HEK293 (cell line): ENCODE data around the gene MRPS18B.

ENCODE experiments used
- CTCF ChIA-PET: fragments of 350-600 bp; formaldehyde crosslinking; extraction: SDS; loops from one replicate; lab custom pipeline; 2021; ENCODE audit warnings: antibody characterized with exemption; lab: Yijun Ruan, JAX
- POLR2A ChIA-PET: fragments of 300-600 bp; formaldehyde crosslinking; extraction: SDS; loops from one replicate; lab custom pipeline; 2020; ENCODE audit warnings: antibody characterized with exemption, inconsistent platforms; lab: Yijun Ruan, JAX
- H3K27ac ChIP-seq: fragments of 200-500 bp; sonication (Bioruptor generic); 2 replicates; pipeline ENCODE4 v1.5.1; 2014; ENCODE audit warnings: low read depth, low read length, control low read depth, inconsistent platforms; ENCODE audit errors: extremely low read depth
- H3K36me3 ChIP-seq, 2 experiments: fragments of 200-500 bp in 1 of 2; sonication (Bioruptor generic) in 1 of 2; 1 replicate in 1 of 2; 2 replicates in 1 of 2; pipeline ENCODE4 v1.5.1; 2014 to 2017; ENCODE audit warnings: inconsistent platforms in 2 of 2, low read length in 2 of 2; ENCODE audit not compliant: control insufficient read depth in 2 of 2, insufficient read depth in 1 of 2
- H3K4me1 ChIP-seq: fragments of 200-500 bp; sonication (Bioruptor generic); 2 replicates; pipeline ENCODE4 v1.5.1; 2014; ENCODE audit warnings: mild to moderate bottlenecking, low read length, inconsistent platforms; ENCODE audit not compliant: control insufficient read depth, insufficient read depth
- H3K4me3 ChIP-seq: 2 replicates; pipeline ENCODE4 v1.5.1; 2011; ENCODE audit warnings: low read depth, mild to moderate bottlenecking, control low read depth, low read length, moderate library complexity
- H3K9me3 ChIP-seq: fragments of 200-500 bp; sonication (Bioruptor generic); 2 replicates; pipeline ENCODE4 v1.5.1; 2014; ENCODE audit warnings: low read depth, low read length, inconsistent platforms; ENCODE audit not compliant: control insufficient read depth, insufficient read depth
- EGR2 ChIP-seq: fragments of 450-650 bp; formaldehyde crosslinking; IDR thresholded peaks from 2 replicates; pipeline ENCODE4 v1.5.1; 2016; ENCODE audit warnings: low read depth, missing biosample characterization, missing genetic modification characterization
- FEZF1 ChIP-seq: fragments of 450-650 bp; formaldehyde crosslinking; IDR thresholded peaks from 2 replicates; pipeline ENCODE4 v1.5.1; 2016; ENCODE audit warnings: missing biosample characterization, missing genetic modification characterization
- HIC1 ChIP-seq: fragments of 450-650 bp; formaldehyde crosslinking; IDR thresholded peaks from 2 replicates; pipeline ENCODE4 v1.5.1; 2016; ENCODE audit warnings: missing biosample characterization, missing genetic modification characterization
- REST ChIP-seq: fragments of 450-650 bp; formaldehyde crosslinking; IDR thresholded peaks from 2 replicates; pipeline ENCODE4 v1.5.1; 2016; ENCODE audit warnings: missing biosample characterization, missing genetic modification characterization
- TCF7L2 ChIP-seq: IDR thresholded peaks from 2 replicates; pipeline ENCODE4 v1.6.1; 2011; ENCODE audit warnings: low read depth, mild to moderate bottlenecking, inconsistent platforms, low read length, moderate library complexity, borderline replicate concordance
- TRIM28 ChIP-seq: IDR thresholded peaks from 2 replicates; pipeline ENCODE4 v1.6.1; 2011; ENCODE audit warnings: low read length, control low read depth, borderline replicate concordance
- ZBTB1 ChIP-seq: fragments of 450-650 bp; formaldehyde crosslinking; IDR thresholded peaks from 2 replicates; pipeline ENCODE4 v1.5.1; 2016; ENCODE audit warnings: missing biosample characterization, missing genetic modification characterization
- ZBTB7A ChIP-seq: fragments of 450-650 bp; formaldehyde crosslinking; IDR thresholded peaks from 2 replicates; pipeline ENCODE4 v1.5.1; 2016; ENCODE audit warnings: low read depth, missing biosample characterization, missing genetic modification characterization
- ZFHX2 ChIP-seq: fragments of 450-650 bp; formaldehyde crosslinking; conservative IDR thresholded peaks from 2 replicates; pipeline ENCODE4 v1.5.1; 2016; ENCODE audit warnings: missing biosample characterization, missing genetic modification characterization
- ZIC2 ChIP-seq: fragments of 450-650 bp; formaldehyde crosslinking; IDR thresholded peaks from 2 replicates; pipeline ENCODE4 v1.5.1; 2016; ENCODE audit warnings: missing biosample characterization, missing genetic modification characterization
- ZNF214 ChIP-seq: fragments of 450-650 bp; formaldehyde crosslinking; IDR thresholded peaks from 2 replicates; pipeline ENCODE4 v1.5.1; 2017; ENCODE audit warnings: missing biosample characterization, mild to moderate bottlenecking, missing genetic modification characterization, borderline replicate concordance
- ZNF292 ChIP-seq: fragments of 450-650 bp; formaldehyde crosslinking; IDR thresholded peaks from 2 replicates; pipeline ENCODE4 v1.5.1; 2016; ENCODE audit warnings: low read depth, missing biosample characterization, missing genetic modification characterization, borderline replicate concordance
- ZNF416 ChIP-seq: fragments of 450-650 bp; formaldehyde crosslinking; IDR thresholded peaks from 2 replicates; pipeline ENCODE4 v1.5.1; 2016; ENCODE audit warnings: missing biosample characterization, missing genetic modification characterization
- ZNF530 ChIP-seq: fragments of 450-650 bp; formaldehyde crosslinking; IDR thresholded peaks from 2 replicates; pipeline ENCODE4 v1.5.1; 2016; ENCODE audit warnings: low read depth, missing biosample characterization, missing genetic modification characterization
- ZNF561 ChIP-seq: fragments of 450-650 bp; IDR thresholded peaks from 2 replicates; pipeline ENCODE4 v1.5.1; 2018; ENCODE audit warnings: missing biosample characterization, missing genetic modification characterization, borderline replicate concordance
- ZNF585B ChIP-seq: fragments of 450-650 bp; formaldehyde crosslinking; IDR thresholded peaks from 2 replicates; pipeline ENCODE4 v1.5.1; 2016; ENCODE audit warnings: missing biosample characterization, missing genetic modification characterization
- ZNF600 ChIP-seq: fragments of 450-650 bp; formaldehyde crosslinking; IDR thresholded peaks from 2 replicates; pipeline ENCODE4 v1.5.1; 2016; ENCODE audit warnings: missing biosample characterization, missing genetic modification characterization
- ZNF610 ChIP-seq: fragments of 450-650 bp; formaldehyde crosslinking; IDR thresholded peaks from 2 replicates; pipeline ENCODE4 v1.5.1; 2016; ENCODE audit warnings: missing biosample characterization, missing genetic modification characterization, borderline replicate concordance
- ZNF791 ChIP-seq: fragments of 450-650 bp; formaldehyde crosslinking; IDR thresholded peaks from 2 replicates; pipeline ENCODE4 v1.5.1; 2016; ENCODE audit warnings: missing biosample characterization, missing genetic modification characterization
- TF ChIP-seq, protein P1 (sequence below): fragments of 450-650 bp; formaldehyde crosslinking; IDR thresholded peaks from 2 replicates; pipeline ENCODE4 v1.5.1; 2016; ENCODE audit warnings: missing biosample characterization, missing genetic modification characterization
- TF ChIP-seq, protein P2 (sequence below): fragments of 450-650 bp; formaldehyde crosslinking; IDR thresholded peaks from 2 replicates; pipeline ENCODE4 v1.5.0; 2017; ENCODE audit warnings: missing biosample characterization, missing genetic modification characterization, borderline replicate concordance

The MRPS18B gene

GRCh38 chr6:30626484-30627366 lies 9.1 kb downstream of the MRPS18B start, which contains the start of gene ATAT1 (continued):
- peak; percentile 91 for TF ChIP-seq HIC1
- TF ChIP-seq ZNF530 (tag by site-specific recombination), result no peak
- peak; percentile 31; the same call in 1 of the 2 replicates for TF ChIP-seq ZIC2
- TF ChIP-seq ZNF214 (tag by site-specific recombination), result no peak
- TF ChIP-seq ZNF791, result no peak
- TF ChIP-seq FEZF1 (tag by site-specific recombination), result no peak
- TF ChIP-seq, protein P1, sequence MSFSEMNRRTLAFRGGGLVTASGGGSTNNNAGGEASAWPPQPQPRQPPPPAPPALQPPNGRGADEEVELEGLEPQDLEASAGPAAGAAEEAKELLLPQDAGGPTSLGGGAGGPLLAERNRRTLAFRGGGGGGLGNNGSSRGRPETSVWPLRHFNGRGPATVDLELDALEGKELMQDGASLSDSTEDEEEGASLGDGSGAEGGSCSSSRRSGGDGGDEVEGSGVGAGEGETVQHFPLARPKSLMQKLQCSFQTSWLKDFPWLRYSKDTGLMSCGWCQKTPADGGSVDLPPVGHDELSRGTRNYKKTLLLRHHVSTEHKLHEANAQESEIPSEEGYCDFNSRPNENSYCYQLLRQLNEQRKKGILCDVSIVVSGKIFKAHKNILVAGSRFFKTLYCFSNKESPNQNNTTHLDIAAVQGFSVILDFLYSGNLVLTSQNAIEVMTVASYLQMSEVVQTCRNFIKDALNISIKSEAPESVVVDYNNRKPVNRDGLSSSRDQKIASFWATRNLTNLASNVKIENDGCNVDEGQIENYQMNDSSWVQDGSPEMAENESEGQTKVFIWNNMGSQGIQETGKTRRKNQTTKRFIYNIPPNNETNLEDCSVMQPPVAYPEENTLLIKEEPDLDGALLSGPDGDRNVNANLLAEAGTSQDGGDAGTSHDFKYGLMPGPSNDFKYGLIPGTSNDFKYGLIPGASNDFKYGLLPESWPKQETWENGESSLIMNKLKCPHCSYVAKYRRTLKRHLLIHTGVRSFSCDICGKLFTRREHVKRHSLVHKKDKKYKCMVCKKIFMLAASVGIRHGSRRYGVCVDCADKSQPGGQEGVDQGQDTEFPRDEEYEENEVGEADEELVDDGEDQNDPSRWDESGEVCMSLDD, result peak; percentile 55; the same call in 1 of the 2 replicates
- no peak for TF ChIP-seq ZBTB1 (tag by site-specific recombination)
- TF ChIP-seq ZBTB7A, result 0 out of 2 replicates have a peak, but pooled peaks have one; percentile 15
- no peak for TF ChIP-seq ZNF585B
- TF ChIP-seq ZNF416 (tag by site-specific recombination), result no peak
- TF ChIP-seq, protein P2, sequence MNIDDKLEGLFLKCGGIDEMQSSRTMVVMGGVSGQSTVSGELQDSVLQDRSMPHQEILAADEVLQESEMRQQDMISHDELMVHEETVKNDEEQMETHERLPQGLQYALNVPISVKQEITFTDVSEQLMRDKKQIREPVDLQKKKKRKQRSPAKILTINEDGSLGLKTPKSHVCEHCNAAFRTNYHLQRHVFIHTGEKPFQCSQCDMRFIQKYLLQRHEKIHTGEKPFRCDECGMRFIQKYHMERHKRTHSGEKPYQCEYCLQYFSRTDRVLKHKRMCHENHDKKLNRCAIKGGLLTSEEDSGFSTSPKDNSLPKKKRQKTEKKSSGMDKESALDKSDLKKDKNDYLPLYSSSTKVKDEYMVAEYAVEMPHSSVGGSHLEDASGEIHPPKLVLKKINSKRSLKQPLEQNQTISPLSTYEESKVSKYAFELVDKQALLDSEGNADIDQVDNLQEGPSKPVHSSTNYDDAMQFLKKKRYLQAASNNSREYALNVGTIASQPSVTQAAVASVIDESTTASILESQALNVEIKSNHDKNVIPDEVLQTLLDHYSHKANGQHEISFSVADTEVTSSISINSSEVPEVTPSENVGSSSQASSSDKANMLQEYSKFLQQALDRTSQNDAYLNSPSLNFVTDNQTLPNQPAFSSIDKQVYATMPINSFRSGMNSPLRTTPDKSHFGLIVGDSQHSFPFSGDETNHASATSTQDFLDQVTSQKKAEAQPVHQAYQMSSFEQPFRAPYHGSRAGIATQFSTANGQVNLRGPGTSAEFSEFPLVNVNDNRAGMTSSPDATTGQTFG, result no peak
- TF ChIP-seq ZNF600 (tag by site-specific recombination), result peak; percentile 78
- no peak for TF ChIP-seq ZNF561
- TF ChIP-seq TRIM28, result no peak; the same call in 1 of the 2 replicates

DNA sequence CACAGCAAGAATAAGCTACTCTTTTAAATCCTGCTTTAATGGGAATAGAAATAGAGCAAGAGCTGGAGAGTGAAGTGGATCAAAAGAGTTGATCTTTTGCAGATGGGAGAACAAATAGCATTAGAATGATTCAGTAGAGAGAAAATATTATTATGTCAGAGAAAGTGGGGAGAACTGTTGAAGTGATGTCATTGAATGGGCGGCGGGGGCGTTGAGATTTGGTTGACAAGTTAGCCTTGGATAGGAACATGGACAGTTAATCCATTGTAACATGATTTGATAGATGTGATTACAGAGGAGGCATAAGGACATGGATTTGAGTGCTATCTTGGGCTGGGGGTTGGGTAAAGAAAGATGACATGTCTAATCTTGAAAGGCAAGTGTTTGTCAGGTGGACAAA lies 18.2 kb downstream of the MRPS18B start:
- TF ChIP-seq ZNF292 (tag by site-specific recombination) (no peak), TCF7L2 (no peak), ZNF610 (tag by site-specific recombination) (no peak), EGR2 (tag by site-specific recombination) (peak; percentile 69), ZFHX2 (peak; percentile 43), REST (tag by site-specific recombination) (no peak)
- CTCF ChIA-PET, result interaction anchor here (0.8 to 0.9 kb wide), 2 partner anchors 87 to 95 kb away, joined by 3 read pairs; no protein-coding TSS in a partner anchor
- peaks cover 39 to 63% of the 10 kb centered on the region in 2 experiments for H3K36me3 ChIP-seq
- H3K27ac ChIP-seq, result no peak overlapping the region
- no peak overlapping the region for H3K4me3 ChIP-seq
- POLR2A ChIA-PET, result interaction anchor here (0.7 to 0.9 kb wide), 3 partner anchors 15 to 420 kb away, joined by 3 to 4 read pairs (median 3); partner anchors contain the start of gene DHX16
- H3K4me1 ChIP-seq, result no peaks in the 10 kb centered on the region
- no peaks in the 10 kb centered on the region for H3K9me3 ChIP-seq
